HG03108 (cell line): ENCODE results near the gene EPS15.
A peak's percentile ranks its signal among the peaks of the same experiment; 100 is the strongest.
"Not testable (repeated sequence)": the region's sequence is repeated elsewhere in the genome, so short reads cannot be mapped to it uniquely, and the experiment has no call there.

Experiments used
- ATAC-seq: cut with Tn5 transposase; IDR thresholded peaks from one replicate; pipeline ENCODE4 v1.9.1; 2021; ENCODE audit warnings: moderate library complexity; ENCODE audit not compliant: unreplicated experiment

Gene EPS15

DNA sequence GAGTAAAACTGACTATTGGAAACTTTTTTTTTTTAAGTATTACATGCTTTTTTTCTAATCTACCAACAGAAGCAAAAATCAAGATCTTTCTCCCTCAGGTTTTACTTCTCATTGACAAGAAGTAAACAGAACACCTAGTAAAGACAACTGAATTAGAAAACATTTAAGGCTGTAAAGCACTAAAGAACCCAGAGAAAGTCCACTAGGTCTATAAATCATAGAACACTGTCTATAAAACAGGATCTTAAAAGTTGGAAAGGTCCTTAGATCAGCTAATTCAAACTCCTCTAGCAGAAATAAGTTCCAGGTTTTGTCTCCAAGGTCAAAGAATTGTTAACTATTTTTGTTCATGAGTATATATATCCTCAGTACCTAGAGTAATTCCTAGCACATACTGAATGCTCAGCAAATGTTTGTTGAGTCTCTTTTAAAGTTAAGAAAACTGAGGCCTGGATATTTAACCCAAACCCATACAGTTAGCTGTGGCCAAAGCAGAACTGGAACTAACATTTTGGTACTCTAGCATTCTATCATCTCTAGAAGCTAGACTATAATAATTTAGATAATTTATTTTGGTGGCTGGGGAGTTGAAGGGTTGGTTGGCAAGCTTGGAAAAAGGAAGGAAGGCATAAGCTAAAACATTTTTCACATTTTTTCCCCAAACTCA lies 3.0 kb downstream of the EPS15 start:
- no peak for ATAC-seq

DNA sequence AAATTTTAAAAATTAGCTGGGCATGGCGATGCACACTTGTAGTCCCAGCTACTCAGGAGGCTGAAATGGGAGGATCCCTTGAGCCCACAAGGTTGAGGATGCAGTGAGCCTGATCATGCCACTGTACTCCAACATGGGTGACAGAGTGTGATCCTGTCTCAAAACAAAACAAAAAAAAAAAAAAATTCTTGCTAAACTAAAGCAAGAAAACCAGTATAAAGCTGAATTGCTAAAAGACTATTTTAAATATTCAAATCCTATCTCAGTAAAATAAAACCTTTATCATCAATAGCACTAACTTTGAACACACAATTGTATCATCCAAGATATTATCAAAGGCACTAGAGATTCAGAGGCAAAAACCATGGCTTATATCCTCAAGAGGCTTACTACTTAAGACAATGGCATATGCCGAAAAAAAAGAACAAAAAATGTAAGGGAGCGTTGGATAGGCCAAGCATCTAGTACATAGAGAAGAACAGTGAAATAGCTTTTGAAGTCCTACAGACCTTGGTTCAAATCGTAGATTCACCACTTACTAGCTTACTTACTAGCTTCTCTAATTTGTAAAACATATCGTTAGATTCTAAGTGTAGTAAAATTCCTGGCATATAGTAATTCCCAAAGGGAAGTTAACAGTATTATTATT lies 3.6 kb downstream of the EPS15 start:
- no peak for ATAC-seq

DNA sequence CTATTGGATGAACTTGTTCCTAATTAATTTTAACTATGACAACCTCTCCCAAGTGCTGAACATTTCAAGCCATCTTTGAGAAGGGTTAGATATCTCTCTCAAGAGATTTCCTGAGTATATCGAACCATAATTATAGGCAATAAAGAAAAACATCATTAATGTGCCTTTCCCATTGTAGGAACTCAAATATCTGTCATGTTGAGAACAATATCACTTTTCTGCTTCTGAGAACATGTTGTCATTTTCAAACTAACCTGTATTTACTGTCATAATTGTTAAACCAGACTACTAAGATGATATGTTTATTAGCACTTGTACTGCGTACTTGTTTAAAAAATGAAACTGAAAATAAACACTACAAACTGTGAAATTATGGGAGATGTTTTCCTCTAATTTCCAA lies 4.3 kb downstream of the EPS15 start:
- ATAC-seq, result no peak

DNA sequence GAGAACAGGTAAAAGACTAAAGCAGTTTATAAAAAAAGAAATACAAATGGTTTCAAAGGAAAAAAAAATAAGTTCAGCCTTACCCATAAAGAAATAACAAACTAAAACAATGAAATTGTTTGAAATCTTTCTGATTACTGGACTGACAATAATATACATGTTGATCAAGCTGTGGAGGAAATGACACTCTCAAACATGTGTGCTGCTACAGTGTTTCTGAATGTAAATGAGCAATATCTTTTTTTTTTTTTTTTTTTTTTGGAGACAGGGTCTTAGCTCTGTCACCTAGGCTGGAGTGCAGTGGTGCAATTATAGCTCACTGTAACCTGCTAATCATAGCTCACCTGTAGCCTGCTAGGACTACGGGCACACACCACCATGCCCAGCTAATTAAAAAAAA lies 6.5 kb downstream of the EPS15 start:
- no peak for ATAC-seq

DNA sequence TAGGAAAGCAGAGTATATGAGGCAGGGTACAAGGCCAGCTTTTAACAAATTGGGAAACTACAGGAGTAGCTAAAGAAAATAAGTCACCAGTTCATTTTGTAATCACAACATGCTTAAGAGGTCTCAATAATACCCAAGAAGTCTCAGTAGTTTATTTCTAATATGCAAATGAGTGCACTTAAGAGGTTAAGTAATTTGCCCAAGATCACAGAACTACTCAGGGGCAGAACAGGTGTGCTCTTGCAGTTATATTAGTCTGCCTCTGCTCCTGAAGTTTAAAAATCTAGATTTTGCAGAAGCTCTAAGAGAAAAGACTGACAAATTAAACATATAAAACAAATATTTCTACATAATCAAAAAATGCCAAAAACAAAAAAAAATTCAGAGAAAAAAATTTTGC lies 6.9 kb downstream of the EPS15 start:
- no peak for ATAC-seq

DNA sequence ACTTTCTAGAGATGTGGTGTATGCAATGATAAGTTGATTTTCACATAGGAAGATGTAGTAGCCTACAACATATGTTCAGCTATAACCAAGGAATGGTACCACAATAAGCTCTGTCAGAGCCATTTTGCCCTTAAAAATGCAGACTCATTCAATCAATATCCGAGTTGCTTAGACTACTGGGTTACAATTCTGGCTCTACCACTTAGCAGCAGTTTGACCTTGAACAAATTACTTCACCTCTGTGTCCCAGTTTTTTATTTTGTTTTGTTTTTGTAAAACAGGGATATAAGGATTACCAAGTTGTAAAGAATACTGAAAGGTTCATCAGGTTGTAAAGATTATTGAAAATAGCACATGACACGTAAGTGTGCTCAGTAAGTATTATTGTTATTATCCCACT lies 9.3 kb downstream of the EPS15 start:
- ATAC-seq, result no peak

DNA sequence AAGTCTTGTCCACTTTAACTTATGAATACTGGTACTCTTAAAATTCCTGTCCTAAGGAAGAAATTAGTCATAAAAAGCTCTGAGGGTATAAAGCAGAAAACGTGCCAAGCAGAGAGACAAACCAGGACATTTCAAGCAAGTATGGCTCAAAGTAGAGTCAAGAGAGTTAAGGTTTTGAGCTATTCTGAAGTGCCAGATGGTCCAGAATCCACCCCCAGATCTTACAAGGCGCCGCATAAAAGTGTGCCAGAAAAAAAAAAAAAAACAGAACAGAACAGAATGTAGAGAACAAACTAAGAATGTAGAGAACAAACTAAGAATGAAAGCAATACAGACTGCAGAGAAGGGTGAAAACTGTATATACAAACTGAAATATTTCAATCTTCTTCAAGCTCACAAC lies 12.5 kb downstream of the EPS15 start:
- peak; percentile 40 for ATAC-seq

DNA sequence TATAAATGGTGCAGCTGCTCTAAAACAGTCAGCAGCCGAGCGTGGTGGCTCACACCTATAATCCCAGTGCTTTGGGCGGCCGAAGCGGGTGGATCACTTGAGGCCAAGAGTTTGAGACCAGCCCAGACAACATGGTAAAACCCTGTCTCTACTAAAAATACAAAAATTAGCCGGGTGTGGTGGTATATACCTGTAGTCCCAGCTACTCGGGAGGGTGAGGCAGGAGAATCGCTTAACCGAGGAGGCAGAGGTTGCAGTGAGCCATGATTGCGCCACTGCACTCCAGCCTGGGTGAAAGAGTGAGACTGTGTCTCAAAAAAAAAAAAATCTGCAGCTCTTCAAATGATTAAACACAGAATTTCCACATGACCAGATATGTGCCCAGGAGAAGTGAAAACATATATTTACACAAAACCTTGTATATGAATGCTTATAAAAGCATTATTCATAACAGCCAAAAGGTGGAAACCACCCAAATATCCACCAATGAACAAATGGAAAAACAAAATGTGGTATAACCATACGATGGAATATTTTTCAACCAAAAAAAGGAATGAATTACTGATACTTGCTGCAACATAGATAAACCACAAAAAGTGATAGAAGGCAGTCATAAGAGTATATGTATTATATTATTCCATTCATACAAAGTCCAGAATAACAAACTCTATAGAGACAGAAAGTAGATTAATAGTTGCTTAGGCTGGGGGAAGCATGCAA lies 14.1 kb downstream of the EPS15 start:
- ATAC-seq, result no peak

DNA sequence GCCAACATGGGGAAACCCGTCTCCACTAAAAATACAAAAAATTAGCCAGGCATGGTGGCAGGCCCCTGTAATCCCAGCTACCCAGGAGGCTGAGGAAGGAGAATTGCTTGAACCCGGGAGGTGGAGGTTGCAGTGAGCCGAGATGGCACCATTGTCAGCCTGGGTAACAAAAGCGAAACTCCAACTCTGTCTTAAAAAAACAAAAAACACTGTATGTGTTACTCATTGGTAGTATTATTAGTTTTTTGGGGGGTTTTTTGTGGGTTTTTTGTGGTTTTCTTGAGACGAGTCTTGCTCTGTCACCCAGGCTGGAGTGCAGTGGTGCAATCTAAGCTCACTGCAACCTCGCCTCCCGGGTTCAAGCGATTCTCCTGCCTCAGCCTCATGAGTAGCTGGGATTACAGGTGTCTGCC lies 17.8 kb downstream of the EPS15 start:
- ATAC-seq, result peak; percentile 58

DNA sequence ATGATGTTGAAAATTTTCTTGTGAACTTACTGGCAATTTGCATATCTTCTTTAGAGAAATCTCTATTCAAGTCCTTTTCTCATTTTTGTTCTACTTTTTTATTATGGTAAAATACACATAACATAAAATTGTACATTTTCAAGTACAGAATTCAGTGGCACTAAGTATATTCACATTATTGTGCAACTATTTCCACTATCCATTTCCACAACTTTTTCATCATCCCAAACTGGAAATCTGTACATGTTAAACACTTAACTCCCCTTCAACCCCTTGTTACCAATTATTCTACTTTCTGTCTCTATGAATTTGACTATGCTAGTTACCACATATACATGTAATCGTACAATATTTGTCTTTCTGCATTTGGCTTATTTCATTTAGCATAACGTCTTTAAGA lies 19.4 kb downstream of the EPS15 start:
- no peak for ATAC-seq

DNA sequence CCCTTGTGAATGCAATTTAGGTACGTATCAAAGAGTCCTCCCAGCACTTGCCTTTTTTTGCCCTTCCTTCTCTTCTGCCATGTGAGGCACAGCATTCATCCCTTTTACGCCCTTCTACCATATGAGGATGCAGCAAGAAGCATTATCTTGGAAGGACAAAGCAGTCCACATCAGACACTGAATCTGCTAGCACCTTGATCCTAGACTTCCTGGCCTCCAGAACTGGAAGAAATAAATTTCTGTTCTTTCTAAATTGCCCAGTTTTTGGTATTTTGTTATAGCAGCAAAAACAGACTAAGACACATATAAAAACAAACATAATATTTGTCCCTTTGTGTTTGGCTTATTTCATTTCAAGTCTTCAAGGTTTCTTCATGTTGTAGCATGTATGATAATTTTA lies 20.1 kb downstream of the EPS15 start:
- no peak for ATAC-seq

DNA sequence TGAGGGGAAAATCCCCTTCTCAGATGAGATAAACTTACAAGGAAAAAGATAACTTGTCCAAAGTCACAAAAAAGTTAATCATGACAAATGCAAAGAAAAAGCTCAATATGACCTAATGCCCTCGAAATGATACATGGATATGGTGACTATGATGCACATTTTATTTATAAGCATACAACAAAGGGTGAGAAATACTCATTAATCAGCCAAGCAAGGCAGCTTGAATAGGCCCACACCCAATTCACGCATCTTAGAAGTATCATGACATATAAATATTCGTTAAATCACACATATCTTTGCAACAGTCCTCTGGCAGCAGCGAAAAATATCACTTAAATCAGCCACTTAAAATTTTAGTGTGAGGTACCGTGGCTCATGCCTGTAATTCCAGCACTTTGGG lies 21.7 kb downstream of the EPS15 start:
- ATAC-seq, result no peak

DNA sequence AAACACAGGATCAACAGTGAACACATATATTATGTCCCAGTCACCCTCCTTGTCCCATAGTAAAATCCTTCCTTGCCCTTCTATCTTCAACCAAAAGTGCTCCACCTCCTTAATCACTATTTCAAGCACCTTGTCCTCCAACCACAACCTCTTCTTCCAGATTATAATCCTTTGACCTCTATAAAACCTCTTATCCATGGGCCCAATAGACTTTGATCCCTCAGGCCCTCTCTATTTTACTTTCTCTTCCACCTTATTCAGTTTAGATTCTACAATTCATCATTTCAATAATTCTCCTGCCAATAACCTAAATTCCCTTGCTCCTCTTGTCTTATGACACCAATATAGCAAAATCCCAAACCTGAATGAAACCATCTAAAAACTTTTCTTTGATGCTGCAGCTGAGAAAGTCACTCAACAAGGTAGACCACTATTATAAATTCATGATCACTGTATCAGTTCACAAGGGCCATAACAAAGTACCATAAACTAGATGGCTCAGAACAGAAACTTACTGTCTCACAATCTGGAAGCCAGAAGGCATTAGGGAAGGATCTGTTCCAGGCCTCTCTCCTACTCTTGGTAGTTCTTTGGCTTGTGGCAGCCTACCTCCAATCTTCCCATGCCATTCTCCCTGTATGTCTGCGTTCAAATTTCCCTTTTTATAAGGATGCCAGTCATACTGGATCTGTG lies 24.8 kb downstream of the EPS15 start:
- ATAC-seq, result no peak

DNA sequence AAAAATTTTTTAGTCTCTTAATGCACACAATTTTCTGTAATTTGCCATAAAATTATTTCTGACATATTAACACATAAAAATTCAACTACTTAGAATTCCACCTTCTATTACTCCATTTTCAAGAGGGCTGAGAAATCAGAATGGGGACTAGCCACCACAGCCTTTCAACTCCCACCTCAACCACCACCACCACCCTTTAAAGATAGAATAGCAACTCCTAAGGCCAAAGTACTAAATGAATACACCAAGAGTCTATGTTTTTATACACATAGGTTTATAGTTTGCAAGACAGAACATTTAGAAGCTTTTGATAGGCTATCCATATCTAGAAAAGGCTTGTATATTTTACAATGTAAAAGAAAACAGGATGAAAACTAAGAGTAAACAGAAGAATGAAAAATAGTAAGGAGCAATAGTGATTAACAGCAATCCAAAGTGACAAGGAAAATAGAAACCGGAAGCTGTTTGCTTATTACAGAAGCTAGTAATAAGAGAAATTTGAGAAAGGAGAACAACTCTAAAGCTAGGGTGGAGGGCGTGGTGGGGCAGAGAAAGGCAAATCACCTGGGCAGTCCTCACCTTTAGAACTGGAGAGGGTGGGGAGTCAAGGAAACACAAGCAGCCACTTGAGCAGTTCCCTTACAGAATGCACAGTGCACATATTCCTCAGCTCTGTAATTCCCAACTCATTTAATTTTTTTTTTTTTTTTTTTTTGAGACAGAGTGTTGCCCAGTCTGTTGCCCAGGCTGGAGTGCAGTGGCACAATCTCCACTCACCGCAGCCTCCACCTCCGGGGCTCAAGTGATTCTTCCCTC lies 27.7 kb downstream of the EPS15 start:
- peak; percentile 42 for ATAC-seq

DNA sequence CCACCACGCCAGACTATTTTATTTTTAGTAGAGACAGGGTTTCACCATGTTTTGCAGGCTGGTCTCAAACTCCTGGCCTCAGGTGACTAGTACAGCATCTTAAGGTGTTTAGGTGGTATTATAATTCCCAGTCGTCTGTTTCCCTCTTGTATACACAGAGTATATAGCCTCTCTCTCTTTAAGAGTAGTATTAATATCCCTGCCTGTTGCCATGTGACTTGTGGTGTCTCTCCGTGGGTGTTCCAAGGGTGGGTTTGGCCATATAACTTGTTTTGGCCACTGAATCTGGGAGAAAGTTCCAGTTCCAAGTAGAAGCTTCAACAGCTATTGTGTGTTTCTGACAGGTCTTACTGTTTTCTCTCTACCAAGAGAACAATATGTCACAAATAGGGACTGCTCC lies 29.6 kb downstream of the EPS15 start:
- no peak for ATAC-seq

DNA sequence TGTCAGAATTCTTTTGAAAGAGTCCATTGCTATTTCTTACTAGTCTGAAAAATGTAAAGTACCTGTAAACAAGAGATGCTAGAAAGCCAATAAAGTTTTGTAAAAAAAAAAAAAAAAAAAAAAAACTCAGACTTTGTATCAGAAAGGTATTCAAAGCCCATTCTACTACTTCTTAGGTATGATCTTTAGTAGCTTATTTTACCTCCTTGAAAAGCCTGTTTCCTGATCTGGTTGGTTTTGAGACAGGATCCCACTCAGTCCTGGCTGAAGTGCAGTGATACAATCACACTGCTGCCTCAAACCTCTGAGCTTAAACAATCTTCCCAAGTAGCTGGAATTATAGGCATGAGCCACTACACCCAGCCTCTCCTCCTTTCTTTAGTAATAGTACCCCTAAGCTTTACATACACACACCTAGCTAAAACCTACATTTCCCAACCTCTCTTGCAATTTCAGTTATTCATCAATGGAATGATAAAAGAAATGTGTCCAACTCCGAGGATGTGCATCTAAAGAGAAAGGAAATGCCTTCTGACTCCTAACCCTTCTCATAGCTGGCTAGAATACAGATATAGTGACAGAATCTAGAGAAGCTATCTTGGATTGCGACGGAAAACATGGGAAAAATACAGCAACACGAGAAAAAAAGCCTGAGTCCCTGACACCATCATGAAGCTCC lies 30.6 kb downstream of the EPS15 start:
- no peak for ATAC-seq

DNA sequence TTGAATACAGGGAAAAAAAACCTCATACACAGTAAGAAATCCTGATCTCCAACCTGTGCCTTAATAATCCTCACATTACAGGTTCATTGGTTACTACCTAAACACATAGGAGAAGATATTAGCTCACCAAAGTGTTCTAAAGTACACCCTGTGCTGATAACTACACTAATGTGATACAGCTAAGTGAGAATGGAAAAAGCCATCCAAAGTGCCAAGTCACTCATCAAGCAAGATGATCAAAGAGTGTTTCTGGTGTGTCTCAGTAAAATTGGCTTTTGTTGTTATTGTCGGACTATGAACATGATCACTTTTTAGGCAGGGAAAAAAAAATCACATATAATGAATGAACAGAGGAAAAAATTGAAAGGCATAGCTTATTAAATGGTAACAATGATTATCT lies 31.4 kb downstream of the EPS15 start:
- ATAC-seq, result no peak

DNA sequence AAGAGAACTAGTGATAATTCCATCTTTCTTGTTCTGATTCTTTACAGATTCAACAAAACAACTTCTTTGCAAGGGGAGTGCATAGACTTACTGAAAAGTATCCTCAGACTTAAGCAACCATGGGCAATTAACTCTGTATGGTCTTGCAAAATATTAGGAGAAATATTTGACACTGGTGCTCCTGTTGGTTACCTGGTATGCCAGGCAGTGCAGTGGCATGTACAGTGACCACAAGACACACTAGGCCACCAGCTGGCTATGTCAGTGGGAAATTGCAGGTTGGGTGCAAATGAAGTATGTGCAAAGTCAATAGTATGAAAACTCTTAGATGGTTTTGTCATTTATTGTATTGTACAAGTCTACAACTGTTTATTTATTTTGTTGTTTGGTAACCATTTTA lies 34.5 kb downstream of the EPS15 start:
- ATAC-seq, result no peak

DNA sequence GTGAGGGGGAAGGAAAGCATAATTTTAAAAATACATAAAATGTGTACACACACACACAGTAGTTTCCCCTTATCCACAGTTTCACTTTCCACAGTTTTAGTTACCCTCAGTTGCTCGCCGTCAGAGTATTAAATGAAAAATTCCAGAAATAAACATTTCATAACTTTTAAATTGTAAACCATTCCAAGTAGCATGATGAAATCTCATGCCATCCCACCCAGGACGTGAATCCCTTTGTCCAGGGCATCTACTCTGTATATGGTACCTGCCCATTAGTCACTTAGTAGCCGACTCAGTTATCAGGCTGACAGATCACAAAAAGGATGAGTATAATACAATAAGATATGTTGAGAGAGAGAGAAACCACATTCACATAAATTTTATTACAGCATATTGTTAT lies 36.2 kb downstream of the EPS15 start:
- ATAC-seq, result no peak

DNA sequence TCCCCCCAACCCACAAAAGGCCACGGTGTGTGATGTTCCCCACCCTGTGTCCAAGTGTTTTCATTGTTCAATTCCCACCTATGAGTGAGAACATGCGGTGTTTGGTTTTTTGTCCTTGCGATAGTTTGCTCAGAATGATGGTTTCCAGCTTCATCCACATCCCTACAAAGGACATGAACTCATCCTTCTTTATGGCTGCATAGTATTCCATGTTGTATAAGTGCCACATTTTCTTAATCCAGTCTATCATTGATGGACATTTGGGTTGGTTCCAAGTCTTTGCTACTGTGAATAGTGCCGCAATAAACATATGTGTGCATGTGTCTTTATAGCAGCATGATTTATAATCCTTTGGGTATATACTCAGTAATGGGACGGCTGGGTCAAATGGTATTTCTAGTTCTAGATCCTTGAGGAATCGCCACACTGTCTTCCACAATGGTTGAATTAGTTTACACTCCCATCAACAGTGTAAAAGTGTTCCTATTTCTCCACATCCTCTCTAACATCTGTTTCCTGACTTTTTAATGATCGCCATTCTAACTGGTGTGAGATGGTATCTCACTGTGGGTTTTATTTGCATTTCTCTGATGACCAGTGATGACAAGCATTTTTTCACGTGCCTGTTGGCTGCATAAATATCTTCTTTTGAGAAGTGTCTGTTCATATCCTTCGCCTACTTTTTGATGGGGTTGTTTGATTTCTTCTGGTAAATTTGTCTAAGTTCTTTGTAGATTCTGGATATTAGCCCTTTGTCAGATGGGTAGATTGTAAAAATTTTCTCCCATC lies 44.0 kb downstream of the EPS15 start:
- not testable (repeated sequence) for ATAC-seq
